Heart left ventricle (tissue), 13 donors: ENCODE results near the gene NTPCR.

Source experiments
- CTCF ChIP-seq, 12 donors: fragments of 200-600 bp; sonication (generic) in 4 of 12; IDR thresholded peaks; one replicate each; pipeline versions ENCODE4 v1.5.0 to v1.8.0; 2018 to 2022; ENCODE audit warnings: antibody characterized with exemption in 12 of 12, mild to moderate bottlenecking in 5 of 12
- POLR2A ChIP-seq, 2 donors: fragments of 450-650 bp; IDR thresholded peaks; one replicate each; pipeline ENCODE4 v1.6.1; 2017; ENCODE audit warnings: antibody characterized with exemption in 2 of 2, mild to moderate bottlenecking in 2 of 2, moderate library complexity in 2 of 2
- donor health status: ischemic (EF 13 %, LVEDD 7.1; RV severe dilation, severe dysfunction).
- donor health status: DM: no; HTN: yes; CAD: no.
- donor health status: DM: no; HTN: no; CAD: no.
- donor health status: ischemic (EF 25% LVEDD 6.9; RV normal size, moderate dysfunction).
- donor health status: ischemic (EF 25% LVEDD 5.7; RV mildly dilated, moderate dysfunction).
- donor health status: ischemic (EF 35%, LVEDD 5.7; RV mildly dilated, moderate dysfunction).
- donor health status: nonischemic (EF 11% LVEDD 7.7; RV severe dilation, severe dysfunction).
- donor health status: DM: yes; HTN: yes; CAD: no.
- donor health status: PGD.
- donor health status: ischemic (EF 29% LVEDD 5.4; RV normal size, mild dysfunction).
- donor health status: nonischemic (EF 23%, LVEDD 6.1; RV moderate dilation, normal function).

GRCh38 chr1:232993555-232993954, 43.1 kb downstream of the NTPCR start:
- TF ChIP-seq CTCF (IDR thresholded peaks at IDR 0.05) (no peak), POLR2A (IDR thresholded peaks at IDR 0.05) (no peak)
